Ovary (tissue), 9 donors: ENCODE results near the gene NOTO. TPM values are rescaled to one million over a fixed set of nuclear protein-coding genes. Genes with fewer than 3 reads are reported as not detected.

ENCODE experiments used
- DNase-seq, 5 donors: peaks; one replicate each; pipeline ENCODE4 v3.0.0-alpha.2; 2019 to 2020
- H3K27ac ChIP-seq, 2 donors: fragments of 200-600 bp; one replicate each; pipeline versions ENCODE4 v1.5.1 to v1.8.0; 2019 to 2022
- H3K27me3 ChIP-seq: fragments of 200-600 bp; one replicate; pipeline ENCODE4 v1.8.0; 2022
- H3K36me3 ChIP-seq: fragments of 200-600 bp; sonication (generic); one replicate; pipeline ENCODE4 v1.5.1; 2019
- H3K4me1 ChIP-seq: one replicate; pipeline ENCODE4 v1.8.1; 2013; ENCODE audit warnings: mild to moderate bottlenecking, moderate library complexity; ENCODE audit not compliant: insufficient read depth
- H3K4me3 ChIP-seq: fragments of 200-600 bp; sonication (generic); one replicate; pipeline ENCODE4 v1.5.1; 2017
- H3K9me3 ChIP-seq, 2 donors: fragments of 200-600 bp in 1 of 2; sonication (generic) in 1 of 2; one replicate each; pipeline versions ENCODE4 v1.5.1 to v1.8.1; 2013 to 2019; ENCODE audit warnings: mild to moderate bottlenecking in 1 of 2, moderate library complexity in 1 of 2
- EP300 ChIP-seq: sonication (generic); formaldehyde crosslinking; IDR thresholded peaks from one replicate; pipeline ENCODE4 v1.6.1; 2017; ENCODE audit warnings: antibody characterized with exemption
- POLR2A ChIP-seq: fragments of 450-650 bp; IDR thresholded peaks from one replicate; pipeline ENCODE4 v1.6.1; 2017; ENCODE audit warnings: antibody characterized with exemption, mild to moderate bottlenecking, moderate library complexity
- WGBS, 3 donors: extraction: QIAGEN DNeasy Blood & Tissue Kit in 1 of 3; methylation state at CpG; one replicate each; pipeline versions ENCODE4 v1.1.5 to v1.1.7; 2013 to 2017; 5-methylcytosine and 5-hydroxymethylcytosine counted together
- intact Hi-C, 4 donors: fragments of 100-400 bp; cut with DNase I; formaldehyde crosslinking; loops; one replicate each; pipeline versions ENCODE4 v1.11.0 to v1.15.1; 2022 to 2023
- polyA plus RNA-seq, 2 donors: library from polyadenylated mRNA; stranded (reverse); fragments of 200-250 nt in 1 of 2; fragments of 350-450 nt in 1 of 2; fragmentation: Illumina TruSeq in 1 of 2; extraction: RNeasy Lipid Tissue Mini Kit (QIAGEN cat#74804) in 1 of 2; gene quantifications; one replicate each; pipeline ENCODE4 v1.2.3, GENCODE V29; 2013 to 2014
- total RNA-seq, 7 donors: library from RNA; depleted of rRNA in 2 of 7; stranded (reverse); fragments of >200 nt in 2 of 7; fragmentation: NEBNext Ultra II Directional in 3 of 7; extraction: Animal tissue kit (Norgen Biotek cat#: 25700) in 3 of 7; gene quantifications; one replicate each; pipeline versions ENCODE4 v1.1.0 to v1.2.4, GENCODE V29; 2016 to 2023
- TF ChIP-seq, protein P1 (sequence below), 3 donors: fragments of 450-650 bp in 2 of 3; fragments of 200-600 bp in 1 of 3; IDR thresholded peaks; one replicate each; pipeline versions ENCODE4 v1.5.1 to v1.8.0; 2016 to 2022; ENCODE audit warnings: antibody characterized with exemption in 3 of 3, mild to moderate bottlenecking in 1 of 3
- donor health status: DM: no; HTN: no; CAD: no; lungs with moderate emphysema.
- donor health status: DM: no; HTN: no; CAD: no.
- donor health status: Bipolar disorder and iron deficiency.
- donor health status: DM: yes; HTN: yes; CAD: no.
- donor health status: DM: no; HTN: no; CAD: no.
- donor health status: DM: yes; HTN: yes; CAD: no.

The NOTO gene
- total and polyA plus RNA-seq, 9 donors, result not detected

DNA sequence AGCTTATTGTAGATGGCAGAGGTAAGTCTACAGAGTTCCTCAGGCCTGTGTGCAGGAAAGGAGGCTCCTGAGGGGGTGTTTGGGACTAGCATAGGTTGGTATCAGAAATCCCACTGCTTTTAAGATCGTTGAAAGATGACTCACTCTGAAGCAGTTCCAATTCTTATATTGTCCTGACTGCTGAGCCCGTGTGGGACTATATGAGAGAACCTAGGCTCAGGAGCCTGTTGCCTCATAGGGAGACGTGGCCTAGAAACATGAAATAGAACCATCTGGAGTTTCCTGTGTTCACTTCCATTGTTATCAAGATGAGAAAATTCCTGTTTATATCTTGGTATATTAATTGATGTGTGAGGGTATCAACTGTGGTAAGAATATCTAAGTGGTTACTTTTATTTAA lies 37.4 kb downstream of the NOTO start:
- Histone ChIP-seq H3K4me1 (peaks cover 14% of the 10 kb centered on the region), H3K36me3 (no peaks in the 10 kb centered on the region), H3K27me3 (no peaks in the 10 kb centered on the region), H3K27ac (no peak overlapping the region), H3K9me3 (no peaks in the 10 kb centered on the region), H3K4me3 (no peak overlapping the region)
- intact Hi-C loops, result no loop called here
- WGBS, 3 donors, result 26 to 39% (median 32%) methylated on average over 3 of the region's 3 CpGs
- no peak for TF ChIP-seq POLR2A
- TF ChIP-seq, protein P1, sequence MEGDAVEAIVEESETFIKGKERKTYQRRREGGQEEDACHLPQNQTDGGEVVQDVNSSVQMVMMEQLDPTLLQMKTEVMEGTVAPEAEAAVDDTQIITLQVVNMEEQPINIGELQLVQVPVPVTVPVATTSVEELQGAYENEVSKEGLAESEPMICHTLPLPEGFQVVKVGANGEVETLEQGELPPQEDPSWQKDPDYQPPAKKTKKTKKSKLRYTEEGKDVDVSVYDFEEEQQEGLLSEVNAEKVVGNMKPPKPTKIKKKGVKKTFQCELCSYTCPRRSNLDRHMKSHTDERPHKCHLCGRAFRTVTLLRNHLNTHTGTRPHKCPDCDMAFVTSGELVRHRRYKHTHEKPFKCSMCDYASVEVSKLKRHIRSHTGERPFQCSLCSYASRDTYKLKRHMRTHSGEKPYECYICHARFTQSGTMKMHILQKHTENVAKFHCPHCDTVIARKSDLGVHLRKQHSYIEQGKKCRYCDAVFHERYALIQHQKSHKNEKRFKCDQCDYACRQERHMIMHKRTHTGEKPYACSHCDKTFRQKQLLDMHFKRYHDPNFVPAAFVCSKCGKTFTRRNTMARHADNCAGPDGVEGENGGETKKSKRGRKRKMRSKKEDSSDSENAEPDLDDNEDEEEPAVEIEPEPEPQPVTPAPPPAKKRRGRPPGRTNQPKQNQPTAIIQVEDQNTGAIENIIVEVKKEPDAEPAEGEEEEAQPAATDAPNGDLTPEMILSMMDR (IDR thresholded peaks at IDR 0.05), result no peak
- TF ChIP-seq EP300, result no peak
- DNase-seq, result no peak

DNA sequence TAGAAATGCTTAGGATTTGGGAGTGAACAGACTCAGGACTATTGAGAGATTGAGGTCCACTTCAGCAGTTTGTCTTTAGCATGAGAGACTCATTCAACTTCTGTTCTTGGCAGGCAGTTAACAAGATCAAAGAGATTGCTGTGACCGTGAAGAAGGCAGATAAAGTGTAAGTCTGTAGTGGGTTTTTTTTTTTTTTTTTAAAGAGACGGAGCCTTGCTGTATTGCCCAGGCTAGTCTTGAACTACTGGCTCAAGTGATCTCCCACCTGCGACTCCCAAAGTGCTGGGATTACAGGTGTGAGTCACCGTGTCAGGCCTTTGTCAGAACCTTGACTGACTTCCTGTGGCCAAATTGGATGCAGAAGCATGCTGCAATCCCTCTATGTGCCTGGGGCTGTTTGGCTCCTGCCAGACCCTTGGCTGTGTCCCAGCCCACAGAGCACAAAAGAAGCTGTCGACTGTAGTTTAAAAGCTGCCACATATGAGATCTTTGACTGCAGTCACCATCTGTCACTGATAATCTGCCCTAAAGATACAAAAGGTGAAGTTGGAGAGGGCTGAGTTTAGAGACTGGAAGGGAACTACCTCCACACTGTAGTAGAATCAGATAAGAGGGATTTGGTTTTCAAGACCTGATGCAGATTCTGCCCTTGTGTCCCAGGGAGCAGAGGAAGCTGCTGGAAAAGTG lies 41.7 kb downstream of the NOTO start:
- intact Hi-C loops, result no loop called here
- no peaks in the 10 kb centered on the region for H3K36me3 ChIP-seq
- WGBS, 3 donors, result 44 to 56% (median 47%) methylated on average over 5 of the region's 5 CpGs
- no peaks in the 10 kb centered on the region for H3K9me3 ChIP-seq
- no peaks in the 10 kb centered on the region for H3K27me3 ChIP-seq
- no peak for DNase-seq
- no peak overlapping the region for H3K4me3 ChIP-seq
- TF ChIP-seq POLR2A, result no peak
- TF ChIP-seq EP300, result no peak
- TF ChIP-seq, protein P1 (IDR thresholded peaks at IDR 0.05), result no peak
- H3K4me1 ChIP-seq, result peaks cover 2% of the 10 kb centered on the region
- no peak overlapping the region for H3K27ac ChIP-seq

DNA sequence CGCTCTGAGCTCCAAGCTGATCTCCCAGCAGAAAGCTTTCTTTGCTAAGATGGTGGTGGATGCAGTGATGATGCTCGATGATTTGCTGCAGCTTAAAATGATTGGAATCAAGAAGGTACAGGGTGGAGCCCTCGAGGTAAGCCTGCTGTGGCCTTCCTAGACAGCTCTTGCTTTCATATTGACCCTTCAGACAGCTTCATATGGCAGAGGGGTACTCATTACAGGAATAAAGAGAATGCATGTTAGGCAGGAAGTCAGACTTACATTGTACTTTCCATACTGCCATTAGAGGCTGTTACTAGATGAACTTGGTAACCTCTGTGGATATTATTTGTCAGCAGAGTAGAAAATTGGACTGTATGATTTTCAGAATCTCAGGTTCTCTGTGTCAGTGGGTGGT lies 42.2 kb downstream of the NOTO start:
- Histone ChIP-seq H3K4me1 (peaks cover 1% of the 10 kb centered on the region), H3K4me3 (no peak overlapping the region), H3K9me3 (no peaks in the 10 kb centered on the region), H3K27me3 (no peaks in the 10 kb centered on the region), H3K27ac (no peak overlapping the region), H3K36me3 (no peaks in the 10 kb centered on the region)
- 90 to 97% (median 92%) methylated on average over 3 of the region's 3 CpGs for WGBS, 3 donors
- intact Hi-C loops, result no loop called here
- TF ChIP-seq POLR2A (no peak), EP300 (no peak)
- TF ChIP-seq, protein P1 (IDR thresholded peaks at IDR 0.05), result no peak
- DNase-seq, result no peak

DNA sequence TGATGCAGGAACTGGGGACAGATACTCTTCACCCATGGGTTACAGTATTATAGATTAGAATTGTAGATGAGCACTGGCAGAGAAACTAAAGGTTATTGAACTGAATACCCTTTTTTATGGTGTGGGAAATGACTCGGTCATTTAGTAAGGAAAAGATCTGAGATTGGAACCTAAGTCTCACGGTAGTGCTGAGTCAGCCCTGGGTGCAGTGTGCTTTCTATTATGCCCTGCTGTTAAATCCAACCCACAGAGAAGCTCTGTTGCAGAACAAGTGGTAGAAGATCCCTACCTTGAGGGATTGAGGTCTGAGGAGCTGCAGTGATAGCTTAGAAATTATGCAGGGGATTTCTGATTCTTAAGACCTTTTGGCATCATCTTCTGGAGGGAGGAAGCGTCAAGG lies 44.5 kb downstream of the NOTO start:
- no peaks in the 10 kb centered on the region for H3K27me3 ChIP-seq
- H3K4me1 ChIP-seq, result peaks cover 3% of the 10 kb centered on the region
- TF ChIP-seq POLR2A, result no peak
- no peak for TF ChIP-seq EP300
- TF ChIP-seq, protein P1 (IDR thresholded peaks at IDR 0.05), result no peak
- no peaks in the 10 kb centered on the region for H3K36me3 ChIP-seq
- no peak overlapping the region for H3K27ac ChIP-seq
- 73 to 82% (median 76%) methylated on average over 3 of the region's 3 CpGs for WGBS, 3 donors
- no peaks in the 10 kb centered on the region for H3K9me3 ChIP-seq
- DNase-seq, result no peak
- intact Hi-C loops, result no loop called here
- no peak overlapping the region for H3K4me3 ChIP-seq
